HG03066 (cell line): ENCODE results near the gene UGT1A8.

ENCODE experiments used
- ATAC-seq: cut with Tn5 transposase; IDR thresholded peaks from one replicate; pipeline ENCODE4 v1.9.1; 2021; ENCODE audit warnings: low read depth; ENCODE audit not compliant: unreplicated experiment

Gene UGT1A8

GRCh38 chr2:233794128-233794658 lies 176.8 kb downstream of the UGT1A8 start:
- ATAC-seq, result no peak

DNA sequence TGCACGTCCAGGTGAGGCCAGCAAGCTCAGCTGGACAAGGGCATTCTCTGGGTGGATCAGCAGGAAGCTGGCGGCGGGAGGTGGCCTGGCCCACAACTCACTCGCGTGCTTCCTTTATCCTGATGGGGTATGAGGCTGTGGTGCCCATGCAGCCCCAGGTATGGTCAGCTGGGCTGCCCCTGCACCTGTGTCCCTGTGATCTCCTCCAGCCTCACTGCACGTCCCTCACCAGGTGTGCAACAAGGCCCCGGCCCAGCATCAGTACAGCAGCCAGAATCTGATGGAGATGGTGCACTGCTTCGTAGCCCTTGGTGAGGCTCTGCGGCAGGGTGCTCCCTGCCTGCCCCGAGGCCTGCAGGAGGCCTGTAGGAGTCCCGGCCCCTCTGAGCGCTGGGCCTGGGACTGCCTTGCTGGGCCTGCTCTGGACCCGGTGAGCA lies 178.3 kb downstream of the UGT1A8 start:
- ATAC-seq, result no peak

DNA sequence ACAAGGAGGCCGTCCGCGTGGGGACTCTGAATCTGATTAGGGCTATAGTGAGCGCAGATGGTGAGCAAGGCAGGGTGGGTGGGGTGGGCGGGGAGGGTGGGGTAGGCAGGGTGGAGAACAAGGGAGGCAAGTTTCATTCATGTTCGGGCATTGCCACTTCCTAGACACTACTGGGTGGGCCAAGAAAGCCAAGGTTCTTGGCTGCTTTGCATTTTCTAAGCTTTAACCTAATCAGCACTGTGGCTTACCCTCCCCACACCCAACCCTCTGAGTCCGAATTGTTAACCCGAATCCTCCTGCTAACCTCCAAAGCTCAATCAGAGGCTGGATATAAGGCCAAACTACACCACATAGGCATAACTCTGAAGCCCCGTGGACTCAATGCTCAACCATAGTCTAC lies 178.8 kb downstream of the UGT1A8 start:
- ATAC-seq, result no peak

GRCh38 chr2:233798335-233799086 lies 181.1 kb downstream of the UGT1A8 start:
- no peak for ATAC-seq

DNA sequence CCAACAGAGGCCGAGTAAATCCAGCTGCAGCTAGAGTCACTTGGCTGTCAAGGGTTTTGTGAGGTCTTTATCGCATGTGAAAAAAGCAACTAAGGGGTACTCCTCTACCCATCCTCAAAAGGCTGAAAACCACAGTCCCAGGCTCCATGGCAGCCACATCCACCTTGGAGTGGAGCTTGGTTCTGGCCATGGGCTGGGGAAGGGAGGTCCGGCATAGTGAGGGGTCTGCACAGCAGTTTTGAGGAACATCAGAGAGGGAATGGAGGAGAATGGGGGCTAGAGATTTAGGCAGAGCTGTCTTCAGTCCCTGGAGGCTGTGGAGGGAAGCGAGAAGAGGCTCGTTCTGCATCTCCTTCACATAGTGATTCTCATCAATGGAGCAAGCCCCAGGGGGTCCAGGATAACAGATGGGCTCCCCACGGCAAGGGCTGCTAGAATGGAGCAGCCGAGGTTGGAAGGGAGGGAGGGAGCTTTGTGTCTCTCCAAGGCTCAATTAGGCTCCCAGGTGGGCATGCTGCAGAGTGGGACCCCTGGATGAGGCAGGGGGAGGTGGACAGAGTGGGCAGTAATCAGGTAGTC lies 181.7 kb downstream of the UGT1A8 start:
- ATAC-seq, result no peak

GRCh38 chr2:233799716-233800115 lies 182.3 kb downstream of the UGT1A8 start:
- no peak for ATAC-seq

- ATAC-seq, result no peak
These were observed 182.8 kb downstream of the UGT1A8 start for GRCh38 chr2:233800208-233800607.

DNA sequence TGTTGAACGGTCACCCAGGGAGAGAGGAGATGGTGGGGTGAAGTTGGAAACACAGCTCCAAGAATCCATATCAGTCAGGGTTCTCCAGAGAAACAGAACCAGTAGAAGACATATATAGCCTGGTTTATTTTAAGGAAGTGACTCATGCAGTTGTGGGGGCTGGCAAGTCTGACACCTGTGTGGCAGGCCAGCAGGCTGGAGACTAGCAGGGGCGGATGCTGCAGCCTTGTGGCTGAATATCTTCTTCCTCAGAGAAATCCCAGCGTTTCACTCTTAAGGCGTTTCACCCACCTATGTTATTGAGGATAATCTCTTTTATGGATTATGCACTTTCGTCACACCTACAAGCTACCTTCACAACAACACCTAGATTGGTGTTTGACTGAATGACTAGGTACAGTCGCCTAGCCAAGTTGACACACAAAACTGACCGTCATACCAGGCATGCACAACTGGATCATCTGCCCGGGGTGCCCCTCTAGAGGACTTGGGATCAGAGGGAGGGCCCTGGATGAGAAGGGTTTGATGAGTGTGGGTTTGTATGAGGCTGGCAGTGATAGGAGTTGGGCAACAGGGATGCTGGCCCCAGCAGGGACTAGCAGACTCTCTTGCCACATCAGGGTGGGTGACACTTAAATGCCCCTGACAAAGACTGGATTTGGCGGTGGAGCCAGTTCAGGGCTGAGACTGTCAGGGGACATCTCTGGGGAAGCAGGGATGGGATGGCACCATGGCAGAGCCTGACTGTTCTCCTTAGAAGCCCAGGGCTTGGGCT lies 184.1 kb downstream of the UGT1A8 start:
- no peak for ATAC-seq

- ATAC-seq, result no peak
These were observed 184.8 kb downstream of the UGT1A8 start for GRCh38 chr2:233802132-233802815.

DNA sequence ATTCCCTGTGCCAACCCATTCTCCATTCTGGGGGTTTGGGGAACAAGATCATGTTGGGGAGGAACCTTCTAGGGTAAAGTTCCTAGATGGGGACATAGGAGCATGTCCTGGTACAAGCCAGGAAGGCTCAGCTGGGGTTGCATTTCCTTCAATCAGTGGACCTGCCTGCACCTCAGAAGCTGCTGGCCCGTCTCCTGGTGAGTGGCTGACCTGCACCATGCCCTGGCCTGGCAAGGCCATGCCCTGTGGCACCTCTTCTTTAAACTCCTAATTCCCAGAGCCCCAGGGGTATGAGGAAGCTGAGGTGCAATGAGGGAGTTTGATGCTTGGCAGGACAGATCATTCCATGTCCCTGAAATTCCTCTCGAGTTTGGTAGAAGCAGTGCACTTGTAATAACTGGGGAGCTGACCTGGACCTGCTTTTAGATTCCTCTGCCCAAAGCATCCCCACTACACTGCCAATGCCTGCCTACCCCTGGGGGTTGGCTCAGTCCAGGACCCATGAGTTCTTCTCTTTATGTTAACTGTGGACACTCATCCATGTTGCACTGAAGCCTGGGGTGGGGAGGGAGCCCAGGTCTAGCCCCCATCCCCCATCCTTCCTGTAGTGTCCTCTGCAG lies 186.0 kb downstream of the UGT1A8 start:
- no peak for ATAC-seq

GRCh38 chr2:233803994-233804393 lies 186.6 kb downstream of the UGT1A8 start:
- ATAC-seq, result no peak

GRCh38 chr2:233807215-233807865 lies 189.9 kb downstream of the UGT1A8 start:
- ATAC-seq, result no peak

GRCh38 chr2:233807966-233808935 lies 190.8 kb downstream of the UGT1A8 start:
- no peak for ATAC-seq

GRCh38 chr2:233810385-233810784 lies 193.0 kb downstream of the UGT1A8 start:
- no peak for ATAC-seq

GRCh38 chr2:233811087-233811486 lies 193.7 kb downstream of the UGT1A8 start:
- no peak for ATAC-seq

- no peak for ATAC-seq
These were observed 194.3 kb downstream of the UGT1A8 start for GRCh38 chr2:233811732-233812131.

GRCh38 chr2:233813236-233814055 lies 196.0 kb downstream of the UGT1A8 start:
- ATAC-seq, result no peak
